Tracheal epithelial cell (primary cell): Measurements from ENCODE around the gene PDLIM1. TPM values are rescaled to one million over a fixed set of nuclear protein-coding genes. Genes with fewer than 3 reads are reported as not detected.

ENCODE experiments used
- total RNA-seq: library from RNA; depleted of rRNA; stranded (reverse); fragments of >200 nt; gene quantifications from 2 replicates; pipeline ENCODE4 v1.2.1, GENCODE V29; 2014

The PDLIM1 gene
- total RNA-seq: 27.2 and 29.8 TPM in 2 replicates

DNA sequence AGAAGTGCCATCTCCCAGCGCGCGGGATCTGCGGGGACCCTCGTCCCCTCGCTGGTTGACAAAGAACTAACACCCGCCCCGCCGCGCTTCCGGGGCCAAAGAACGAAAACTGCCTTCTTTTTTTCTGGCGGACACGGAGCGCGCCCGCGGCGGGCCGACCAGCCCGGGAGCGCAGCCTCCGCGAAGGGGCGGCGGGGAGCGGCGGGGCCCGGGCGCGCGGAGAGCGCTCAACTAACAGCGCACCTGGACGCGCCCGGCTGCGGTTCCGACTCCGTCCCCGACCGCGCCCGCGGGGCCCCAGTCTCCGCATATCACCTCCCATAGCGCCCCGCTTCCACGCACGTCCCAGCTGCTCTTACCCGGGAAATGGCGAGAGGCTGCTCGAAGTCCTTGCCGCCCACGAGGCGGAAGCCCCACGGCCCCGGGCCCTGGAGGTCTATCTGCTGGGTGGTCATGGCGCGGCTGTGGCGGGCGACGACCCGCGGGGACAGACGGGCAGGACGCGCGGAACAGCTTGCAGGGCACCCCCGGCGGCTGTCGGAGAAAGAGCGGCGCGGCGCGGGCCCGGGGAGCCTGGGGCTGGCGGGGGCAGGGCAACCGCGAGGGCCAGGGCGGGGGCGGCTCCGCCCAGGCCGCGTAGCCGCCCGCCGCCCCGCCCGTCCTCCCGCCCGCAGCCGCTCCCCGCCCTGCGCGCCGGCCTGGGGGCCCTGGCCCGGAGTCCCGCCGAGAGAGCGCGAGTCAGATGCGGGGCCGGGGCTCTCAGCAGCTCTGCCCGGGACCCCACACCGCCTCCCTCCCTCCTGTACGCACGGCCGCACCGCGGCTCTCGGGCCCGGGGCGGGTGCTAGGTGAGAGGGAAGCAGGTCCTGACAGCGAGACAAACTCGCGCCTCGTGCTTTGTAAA is at the start of gene PDLIM1:
TSS of gene PDLIM1 (minus strand) at position 543 of the 904 bp plus-strand sequence. CDS start at position 455, 88 bp downstream.

DNA sequence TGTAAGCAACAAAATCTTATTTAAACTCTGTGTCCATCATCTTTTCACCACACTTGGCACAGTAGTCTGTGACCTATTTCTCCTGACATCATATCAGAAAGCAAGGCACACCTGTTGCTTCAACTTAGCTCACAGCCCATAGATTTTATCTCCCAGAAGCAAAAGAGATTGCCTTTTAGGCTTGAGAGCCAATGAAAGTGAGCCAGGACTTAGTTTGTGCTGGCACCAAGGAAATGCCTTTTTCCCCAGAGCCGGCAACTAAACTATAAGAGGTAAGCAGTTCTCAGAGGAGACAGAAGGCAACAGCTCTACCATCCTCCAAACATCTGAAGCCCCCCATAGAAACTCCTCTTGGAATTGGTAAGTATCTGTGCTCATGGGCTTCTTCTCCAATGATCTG is 96.9 kb downstream of the PDLIM1 start, which contains the start of gene ACSM6:
TSS of gene ACSM6 (plus strand) at position 295 of the 400 bp plus-strand sequence. CDS start 248 bp downstream, outside the sequence.

Other genes starting within 250 kb of the PDLIM1 start
- gene CYP2C8, start 221.5 kb downstream of the PDLIM1 start, total RNA-seq: 0.21 TPM in 1 of 2 replicates, not detected in the other
- gene ACSM6, start 96.8 kb downstream of the PDLIM1 start, total RNA-seq: not detected in 2 replicates